Psoas muscle (tissue), 8 donors: Measurements from ENCODE around the gene EID1. TPM values are rescaled to one million over a fixed set of nuclear protein-coding genes. Genes with fewer than 3 reads are reported as not detected.

Experiments used
- ATAC-seq, 4 donors: fragments of 200-7000 bp; cut with Tn5 transposase; one replicate each; pipeline ENCODE4 v1.9.1; 2020; ENCODE audit warnings: moderate library complexity in 3 of 4, mild to moderate bottlenecking in 2 of 4
- DNase-seq, 2 donors: peaks; one replicate each; pipeline ENCODE4 v3.0.0-alpha.2; 2020
- H3K27ac ChIP-seq: fragments of 200-600 bp; one replicate; pipeline ENCODE4 v1.8.0; 2022
- H3K27me3 ChIP-seq, 3 donors: fragments of 200-600 bp in 1 of 3; one replicate each; pipeline versions ENCODE4 v1.6.1 to v1.8.0; 2013 to 2022; ENCODE audit warnings: low read length in 2 of 3, mild to moderate bottlenecking in 2 of 3, moderate library complexity in 1 of 3; ENCODE audit not compliant: insufficient read depth in 3 of 3
- H3K36me3 ChIP-seq, 2 donors: fragments of 200-600 bp in 1 of 2; one replicate each; pipeline versions ENCODE4 v1.6.1 to v1.8.0; 2013 to 2022; ENCODE audit warnings: low read depth in 1 of 2, mild to moderate bottlenecking in 1 of 2, moderate library complexity in 1 of 2; ENCODE audit not compliant: insufficient read depth in 1 of 2
- H3K4me1 ChIP-seq: fragments of 200-600 bp; one replicate; pipeline ENCODE4 v1.8.0; 2022
- H3K4me3 ChIP-seq: fragments of 200-600 bp; one replicate; pipeline ENCODE4 v1.8.0; 2022; ENCODE audit warnings: mild to moderate bottlenecking
- H3K9me3 ChIP-seq: fragments of 200-600 bp; one replicate; pipeline ENCODE4 v1.8.0; 2022
- WGBS, 3 donors: extraction: QIAGEN DNeasy Blood & Tissue Kit; methylation state at CpG; one replicate each; pipeline versions ENCODE4 v1.1.6 to v1.1.7; 2013; 5-methylcytosine and 5-hydroxymethylcytosine counted together
- intact Hi-C, 2 donors: fragments of 100-400 bp; cut with DNase I; formaldehyde crosslinking; loops; one replicate each; pipeline versions ENCODE4 v1.11.0 to v1.14.2; 2022
- polyA plus RNA-seq, 3 donors: library from polyadenylated mRNA; stranded (reverse); fragments of 200-250 nt; gene quantifications; one replicate each; pipeline ENCODE4 v1.2.3, GENCODE V29; 2013
- total RNA-seq, 4 donors: library from RNA; stranded (reverse); fragmentation: NEBNext Ultra II Directional in 2 of 4; extraction: Animal tissue kit (Norgen Biotek cat#: 25700) in 2 of 4; gene quantifications; one replicate each; pipeline versions ENCODE4 v1.2.1 to v1.2.4, GENCODE V29; 2021 to 2023
- TF ChIP-seq, protein P1 (sequence below): fragments of 200-600 bp; IDR thresholded peaks from one replicate; pipeline ENCODE4 v1.8.0; 2022; ENCODE audit warnings: antibody characterized with exemption
- donor health status: healthy with polysubstance abuse.
- donor health status: DM: no; HTN: no; CAD: no; lungs with moderate emphysema.
- donor health status: Bipolar disorder and iron deficiency.
- donor health status: healthy.
- donor health status: DM: yes; HTN: yes; CAD: no.
- donor health status: DM: no; HTN: no; CAD: no.
- donor health status: DM: no; HTN: no; CAD: no.
- donor health status: DM: yes; HTN: yes; CAD: no.

EID1 gene
- total and polyA plus RNA-seq, 7 donors, result 60.3 to 120 (median 93.7) TPM

- peaks cover 15% of the 10 kb centered on the region for H3K4me1 ChIP-seq
- intact Hi-C loops, result no loop called here
- ATAC-seq (no peak), DNase-seq (no peak)
- TF ChIP-seq, protein P1, sequence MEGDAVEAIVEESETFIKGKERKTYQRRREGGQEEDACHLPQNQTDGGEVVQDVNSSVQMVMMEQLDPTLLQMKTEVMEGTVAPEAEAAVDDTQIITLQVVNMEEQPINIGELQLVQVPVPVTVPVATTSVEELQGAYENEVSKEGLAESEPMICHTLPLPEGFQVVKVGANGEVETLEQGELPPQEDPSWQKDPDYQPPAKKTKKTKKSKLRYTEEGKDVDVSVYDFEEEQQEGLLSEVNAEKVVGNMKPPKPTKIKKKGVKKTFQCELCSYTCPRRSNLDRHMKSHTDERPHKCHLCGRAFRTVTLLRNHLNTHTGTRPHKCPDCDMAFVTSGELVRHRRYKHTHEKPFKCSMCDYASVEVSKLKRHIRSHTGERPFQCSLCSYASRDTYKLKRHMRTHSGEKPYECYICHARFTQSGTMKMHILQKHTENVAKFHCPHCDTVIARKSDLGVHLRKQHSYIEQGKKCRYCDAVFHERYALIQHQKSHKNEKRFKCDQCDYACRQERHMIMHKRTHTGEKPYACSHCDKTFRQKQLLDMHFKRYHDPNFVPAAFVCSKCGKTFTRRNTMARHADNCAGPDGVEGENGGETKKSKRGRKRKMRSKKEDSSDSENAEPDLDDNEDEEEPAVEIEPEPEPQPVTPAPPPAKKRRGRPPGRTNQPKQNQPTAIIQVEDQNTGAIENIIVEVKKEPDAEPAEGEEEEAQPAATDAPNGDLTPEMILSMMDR, result no peak
- no peaks in the 10 kb centered on the region for H3K9me3 ChIP-seq
- H3K4me3 ChIP-seq, result no peak overlapping the region
- no peak overlapping the region for H3K27ac ChIP-seq
- H3K27me3 ChIP-seq, result peaks cover 0 to 6% (median 0%) of the 10 kb centered on the region in 3 donors
- WGBS, 3 donors, result 79 to 85% (median 79%) methylated on average over 2 of the region's 2 CpGs
- no peaks in the 10 kb centered on the region for H3K36me3 ChIP-seq
These were observed 5.8 kb downstream of the EID1 start for GRCh38 chr15:48883699-48884098.

GRCh38 chr15:48887144-48887543 is 9.2 kb downstream of the EID1 start:
- WGBS, 3 donors, result 50 to 63% (median 57%) methylated on average over 2 of the region's 2 CpGs
- TF ChIP-seq, protein P1, result no peak
- Histone ChIP-seq H3K36me3 (no peaks in the 10 kb centered on the region), H3K27ac (no peak overlapping the region), H3K9me3 (no peaks in the 10 kb centered on the region), H3K4me1 (no peaks in the 10 kb centered on the region), H3K4me3 (no peak overlapping the region), H3K27me3 (peaks cover 0 to 6% (median 0%) of the 10 kb centered on the region in 3 donors)
- ATAC-seq (no peak), DNase-seq (no peak)
- intact Hi-C loops, result no loop called here

GRCh38 chr15:48888191-48888590 is 10.3 kb downstream of the EID1 start:
- Histone ChIP-seq H3K27me3 (peaks cover 0 to 6% (median 0%) of the 10 kb centered on the region in 3 donors), H3K27ac (no peak overlapping the region), H3K36me3 (no peaks in the 10 kb centered on the region), H3K9me3 (no peaks in the 10 kb centered on the region), H3K4me1 (no peaks in the 10 kb centered on the region), H3K4me3 (no peak overlapping the region)
- DNase-seq (no peak), ATAC-seq (no peak)
- intact Hi-C loops, result no loop called here
- TF ChIP-seq, protein P1, result no peak
- 93 to 96% (median 95%) methylated on average over 4 of the region's 4 CpGs for WGBS, 3 donors

DNA sequence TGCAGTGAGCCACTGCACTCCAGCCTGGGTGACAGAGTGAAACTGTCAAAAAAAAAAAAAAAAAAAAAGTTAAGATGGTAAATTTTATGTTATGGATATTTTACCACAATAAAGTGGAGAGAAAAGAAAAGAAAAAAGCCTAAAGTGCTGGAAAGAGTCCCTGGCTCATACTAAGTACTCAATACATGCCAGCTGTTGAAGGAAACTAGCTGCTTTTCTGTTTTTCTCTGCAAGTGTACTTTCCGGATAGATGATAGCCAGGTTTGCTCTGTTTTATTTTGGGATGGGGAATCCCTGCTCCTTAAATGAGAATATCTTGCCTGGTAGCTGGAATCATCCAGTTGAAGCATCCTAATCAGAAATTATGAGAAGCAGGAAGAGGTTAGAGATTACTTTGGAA is 10.9 kb downstream of the EID1 start:
- intact Hi-C loops, result no loop called here
- TF ChIP-seq, protein P1, result no peak
- H3K9me3 ChIP-seq, result no peaks in the 10 kb centered on the region
- ATAC-seq (no peak), DNase-seq (no peak)
- H3K36me3 ChIP-seq, result no peaks in the 10 kb centered on the region
- 27 to 67% (median 44%) methylated on average over 1 of the region's 1 CpG for WGBS, 3 donors
- H3K27me3 ChIP-seq, result peaks cover 0 to 6% (median 0%) of the 10 kb centered on the region in 3 donors
- no peak overlapping the region for H3K27ac ChIP-seq
- H3K4me3 ChIP-seq, result no peak overlapping the region
- no peaks in the 10 kb centered on the region for H3K4me1 ChIP-seq

DNA sequence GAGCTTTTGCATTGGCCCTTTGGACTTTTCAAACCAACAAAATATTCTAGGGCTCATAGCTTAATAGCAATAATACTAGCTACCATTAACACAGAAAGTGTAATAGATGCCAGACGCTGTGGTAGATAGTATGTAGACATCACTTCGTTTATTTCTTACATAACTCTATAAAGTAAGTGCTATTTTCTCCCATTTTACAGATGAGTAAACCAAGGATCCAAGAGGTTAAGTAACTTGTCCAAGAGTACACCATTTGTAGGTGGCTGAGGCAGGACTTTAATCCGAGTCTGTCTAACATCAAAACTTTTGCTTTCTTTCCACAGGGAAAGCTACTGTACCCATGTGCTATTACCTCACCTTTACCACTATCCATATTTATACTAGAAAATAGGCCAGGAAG is 12.0 kb downstream of the EID1 start:
- WGBS, 3 donors, result 91 to 97% (median 93%) methylated on average over 3 of the region's 3 CpGs
- H3K4me3 ChIP-seq, result no peak overlapping the region
- ATAC-seq (no peak), DNase-seq (no peak)
- H3K27me3 ChIP-seq, result peaks cover 0 to 6% (median 0%) of the 10 kb centered on the region in 3 donors
- intact Hi-C loops, result no loop called here
- H3K9me3 ChIP-seq, result no peaks in the 10 kb centered on the region
- no peaks in the 10 kb centered on the region for H3K4me1 ChIP-seq
- TF ChIP-seq, protein P1, result no peak
- no peak overlapping the region for H3K27ac ChIP-seq
- H3K36me3 ChIP-seq, result no peaks in the 10 kb centered on the region
